Activated CD4-positive, alpha-beta memory T cell treated with anti-CD3 and anti-CD28 coated beads for 36 hours (primary cell): ENCODE measurements around the gene DDX54. TPM values are rescaled to one million over a fixed set of nuclear protein-coding genes. Genes with fewer than 3 reads are reported as not detected.
A peak's percentile ranks its signal among the peaks of the same experiment; 100 is the strongest.
"Not testable (repeated sequence)": the region's sequence is repeated elsewhere in the genome, so short reads cannot be mapped to it uniquely, and the experiment has no call there.

ENCODE experiments used
- CTCF ChIA-PET: fragments of 350-600 bp; sonication (Branson Sonifier 250); formaldehyde crosslinking; loops from one replicate; lab custom pipeline; 2021; ENCODE audit warnings: antibody characterized with exemption, inconsistent platforms; lab: Charles Lee
- POLR2A ChIA-PET: fragments of 350-600 bp; sonication (Branson Sonifier 250); formaldehyde crosslinking; loops from one replicate; lab custom pipeline; 2021; ENCODE audit warnings: antibody characterized with exemption; lab: Charles Lee
- DNase-seq: peaks from one replicate; pipeline ENCODE4 v3.0.0-alpha.2; 2020
- H3K27ac Mint-ChIP-seq: one replicate; pipeline ENCODE4 v1.8.0; 2021; ENCODE audit warnings: mixed read lengths
- H3K27me3 Mint-ChIP-seq: one replicate; pipeline ENCODE4 v1.8.0; 2021; ENCODE audit warnings: mixed read lengths
- H3K36me3 Mint-ChIP-seq: one replicate; pipeline ENCODE4 v1.8.0; 2021; ENCODE audit warnings: mixed read lengths
- H3K4me1 Mint-ChIP-seq: one replicate; pipeline ENCODE4 v1.8.0; 2021; ENCODE audit warnings: low read depth, mixed read lengths
- H3K4me3 Mint-ChIP-seq: one replicate; pipeline ENCODE4 v1.8.0; 2021; ENCODE audit warnings: mild to moderate bottlenecking, mixed read lengths
- H3K9me3 Mint-ChIP-seq: one replicate; pipeline ENCODE4 v1.8.0; 2021; ENCODE audit warnings: mixed read lengths
- intact Hi-C: fragments of 100-400 bp; cut with micrococcal nuclease; formaldehyde crosslinking; loops from one replicate; pipeline ENCODE4 v1.15.1; 2023
- total RNA-seq, 2 experiments: library from RNA; stranded (reverse); gene quantifications; one replicate each; pipeline ENCODE4 v1.2.3, GENCODE V29; 2021

DDX54 gene
- total RNA-seq, 2 experiments from 2014 or later: 107 to 109 TPM

GRCh38 chr12:113145720-113146551 is 39.3 kb downstream of the DDX54 start:
- DNase-seq: no peak
- Mint-ChIP-seq H3K9me3 (peaks cover 2% of the 10 kb centered on the region), H3K27ac (no peak overlapping the region), H3K36me3 (no peaks in the 10 kb centered on the region), H3K4me3 (no peak overlapping the region), H3K27me3 (no peaks in the 10 kb centered on the region), H3K4me1 (peaks cover 6% of the 10 kb centered on the region)
- CTCF ChIA-PET: no interaction called here
- intact Hi-C loops: no loop called here
- POLR2A ChIA-PET: no interaction called here

GRCh38 chr12:113144806-113145205 is 40.5 kb downstream of the DDX54 start:
- no peak overlapping the region for H3K4me3 Mint-ChIP-seq
- H3K36me3 Mint-ChIP-seq: no peaks in the 10 kb centered on the region
- no peak overlapping the region for H3K27ac Mint-ChIP-seq
- no peak for DNase-seq
- ChIA-PET CTCF (no interaction called here), POLR2A (no interaction called here)
- intact Hi-C loops: no loop called here
- no peaks in the 10 kb centered on the region for H3K27me3 Mint-ChIP-seq
- H3K4me1 Mint-ChIP-seq: peaks cover 6% of the 10 kb centered on the region
- H3K9me3 Mint-ChIP-seq: peaks cover 2% of the 10 kb centered on the region

DNA sequence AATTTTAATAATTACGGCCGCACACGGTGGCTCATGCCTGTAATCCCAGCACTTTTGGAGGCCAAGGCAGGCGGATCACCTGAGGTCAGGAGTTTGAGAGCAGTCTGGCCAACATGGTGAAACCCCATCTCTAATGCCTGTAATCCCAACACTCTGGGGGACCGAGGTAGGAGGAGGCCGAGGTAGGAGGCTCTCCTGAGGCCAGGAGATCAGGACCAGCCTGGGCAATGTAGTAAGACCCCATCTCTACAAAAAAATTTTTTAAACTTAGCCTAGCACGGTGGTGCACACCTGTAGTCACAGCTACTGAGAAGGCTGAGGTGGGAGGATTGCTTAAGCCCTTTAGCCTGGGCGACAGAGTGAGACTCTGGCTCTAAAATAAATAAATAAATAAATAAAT is 41.3 kb downstream of the DDX54 start:
- no peaks in the 10 kb centered on the region for H3K36me3 Mint-ChIP-seq
- H3K27ac Mint-ChIP-seq: no peak overlapping the region
- intact Hi-C loops: no loop called here
- no peak for DNase-seq
- H3K9me3 Mint-ChIP-seq: peaks cover 2% of the 10 kb centered on the region
- ChIA-PET POLR2A (no interaction called here), CTCF (no interaction called here)
- H3K4me3 Mint-ChIP-seq: no peak overlapping the region
- no peaks in the 10 kb centered on the region for H3K27me3 Mint-ChIP-seq
- peaks cover 6% of the 10 kb centered on the region for H3K4me1 Mint-ChIP-seq

DNA sequence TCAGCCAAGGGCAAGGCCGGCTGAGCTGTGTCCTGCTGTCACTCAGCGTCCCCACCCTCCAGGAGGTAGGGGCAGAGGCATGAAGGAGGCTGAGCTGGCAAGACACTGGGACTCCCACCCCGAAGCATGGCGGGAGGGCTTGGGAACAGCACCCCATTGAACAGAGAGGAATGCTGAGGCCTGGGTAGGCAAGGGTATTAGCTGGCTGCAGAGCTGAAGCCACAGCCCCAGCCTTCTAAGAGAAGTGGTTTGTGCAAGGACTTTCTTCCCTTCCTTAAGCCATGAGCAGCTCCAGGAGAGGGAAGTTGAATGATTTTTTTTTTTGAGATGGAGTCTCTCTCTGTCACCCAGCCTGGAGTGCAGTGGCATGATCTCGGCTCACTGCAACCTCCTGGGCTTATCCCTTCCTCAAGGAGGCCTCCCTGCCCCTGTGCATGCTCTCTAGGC is 42.4 kb downstream of the DDX54 start:
- peaks cover 6% of the 10 kb centered on the region for H3K4me1 Mint-ChIP-seq
- POLR2A ChIA-PET: no interaction called here
- intact Hi-C loops: no loop called here
- no peak for DNase-seq
- H3K4me3 Mint-ChIP-seq: no peak overlapping the region
- no peaks in the 10 kb centered on the region for H3K36me3 Mint-ChIP-seq
- no peak overlapping the region for H3K27ac Mint-ChIP-seq
- CTCF ChIA-PET: interaction anchor here (1.5 kb wide), 1 partner anchor 10 kb away, joined by 7 read pairs; no protein-coding TSS in a partner anchor
- H3K9me3 Mint-ChIP-seq: peaks cover 2% of the 10 kb centered on the region
- H3K27me3 Mint-ChIP-seq: no peaks in the 10 kb centered on the region

DNA sequence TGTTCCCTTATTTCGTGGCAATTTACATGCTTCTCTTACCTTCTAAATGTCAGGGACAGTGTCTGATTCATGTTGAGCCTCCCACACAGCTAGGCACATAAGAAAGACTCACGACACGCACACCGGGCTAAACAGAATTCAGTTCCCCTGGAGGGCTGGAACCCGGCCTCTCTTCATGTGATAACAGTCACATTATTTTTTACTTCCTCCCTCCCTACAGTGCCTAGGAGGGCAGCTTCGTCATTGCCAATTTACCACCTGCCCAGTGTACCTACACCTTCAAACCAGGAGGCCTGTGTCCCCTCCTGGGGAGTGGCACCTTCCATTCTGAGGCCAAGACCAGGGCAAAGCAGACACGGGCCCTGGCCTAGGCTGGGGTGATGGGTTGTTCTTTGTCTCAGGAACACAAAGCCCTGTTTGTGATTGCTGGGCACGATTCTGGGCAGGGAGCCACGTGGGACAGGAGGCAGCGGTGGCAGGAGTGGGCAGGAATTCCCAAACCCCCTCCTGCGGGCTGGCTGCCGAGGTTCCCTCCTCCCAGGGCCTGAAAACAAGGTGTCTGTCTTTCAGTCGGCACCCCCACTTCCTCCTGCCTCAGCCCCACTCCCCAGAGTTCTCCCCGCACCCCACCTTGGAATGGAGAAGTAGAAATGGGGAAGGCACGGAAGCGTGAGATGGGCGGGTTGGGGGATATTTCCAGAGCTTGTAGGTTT is 42.9 kb downstream of the DDX54 start:
- no peaks in the 10 kb centered on the region for H3K27me3 Mint-ChIP-seq
- DNase-seq: peak; percentile 31
- H3K4me1 Mint-ChIP-seq: peaks cover 6% of the 10 kb centered on the region
- H3K27ac Mint-ChIP-seq: peak overlapping the region; percentile 38
- no peak overlapping the region for H3K4me3 Mint-ChIP-seq
- no peaks in the 10 kb centered on the region for H3K36me3 Mint-ChIP-seq
- ChIA-PET POLR2A (no interaction called here), CTCF (interaction anchor here (1.5 kb wide), 1 partner anchor 11 kb away, joined by 7 read pairs; no protein-coding TSS in a partner anchor)
- no peaks in the 10 kb centered on the region for H3K9me3 Mint-ChIP-seq
- intact Hi-C loops: no loop called here

GRCh38 chr12:113141716-113142115 is 43.6 kb downstream of the DDX54 start:
- peak overlapping the region; percentile 38 for H3K27ac Mint-ChIP-seq
- H3K4me3 Mint-ChIP-seq, POLR2A ChIA-PET: not testable (repeated sequence)

DNA sequence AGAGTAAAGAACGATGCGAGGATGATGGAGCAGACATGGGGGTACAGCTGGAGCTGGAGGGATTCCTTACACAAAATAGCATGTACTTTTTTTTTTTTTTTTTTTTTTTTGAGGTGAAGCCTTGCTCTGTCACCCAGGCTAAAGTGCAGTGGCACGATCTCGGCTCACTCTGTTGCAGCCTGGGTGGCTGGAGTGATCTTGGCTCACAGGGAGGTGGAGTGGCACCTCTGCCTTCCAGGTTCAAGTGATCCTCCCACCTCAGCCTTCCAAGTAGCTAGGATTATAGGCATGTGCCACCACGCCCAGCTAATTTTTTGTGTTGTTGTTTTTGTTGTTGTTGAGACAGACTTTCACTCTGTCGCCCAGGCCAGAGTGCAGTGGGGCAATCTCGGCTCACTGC is 44.6 kb downstream of the DDX54 start:
- intact Hi-C loops: no loop called here
- Mint-ChIP-seq H3K9me3 (no peaks in the 10 kb centered on the region), H3K4me1 (peaks cover 18% of the 10 kb centered on the region), H3K27ac (no peak overlapping the region), H3K27me3 (peaks cover 3% of the 10 kb centered on the region), H3K4me3 (no peak overlapping the region), H3K36me3 (no peaks in the 10 kb centered on the region)
- ChIA-PET POLR2A (no interaction called here), CTCF (interaction anchor here (0.9 kb wide), 1 partner anchor 147 kb away, joined by 3 read pairs; no protein-coding TSS in a partner anchor)
- DNase-seq: no peak

More at GRCh38 chr12:113141716-113142115, 43.6 kb downstream of the DDX54 start:
- intact Hi-C loops, H3K9me3 Mint-ChIP-seq, H3K4me1 Mint-ChIP-seq, DNase-seq, H3K36me3 Mint-ChIP-seq, H3K27me3 Mint-ChIP-seq: not testable (repeated sequence)
- CTCF ChIA-PET: interaction anchor here (1.5 kb wide), 1 partner anchor 12 kb away, joined by 7 read pairs; no protein-coding TSS in a partner anchor

GRCh38 chr12:113138826-113139225 is 46.5 kb downstream of the DDX54 start:
- Mint-ChIP-seq H3K9me3 (no peaks in the 10 kb centered on the region), H3K4me1 (peaks cover 23% of the 10 kb centered on the region)
- CTCF ChIA-PET: interaction anchor here (0.6 to 2.6 kb wide), 4 partner anchors 36 to 146 kb away, joined by 3 to 8 read pairs (median 4); no protein-coding TSS in a partner anchor

GRCh38 chr12:113137861-113138783 is 47.2 kb downstream of the DDX54 start:
- no peak for DNase-seq
- CTCF ChIA-PET: interaction anchor here (0.6 to 2.6 kb wide), 4 partner anchors 15 to 145 kb away, joined by 4 to 8 read pairs (median 4); no protein-coding TSS in a partner anchor
- POLR2A ChIA-PET: no interaction called here
- intact Hi-C loops: no loop called here
- Mint-ChIP-seq H3K27ac (no peak overlapping the region), H3K27me3 (peaks cover 5% of the 10 kb centered on the region), H3K4me3 (no peak overlapping the region), H3K9me3 (no peaks in the 10 kb centered on the region), H3K4me1 (peaks cover 23% of the 10 kb centered on the region), H3K36me3 (no peaks in the 10 kb centered on the region)

More at GRCh38 chr12:113138826-113139225, 46.5 kb downstream of the DDX54 start:
- DNase-seq: no peak
- no peaks in the 10 kb centered on the region for H3K36me3 Mint-ChIP-seq
- no peak overlapping the region for H3K4me3 Mint-ChIP-seq
- H3K27me3 Mint-ChIP-seq: peaks cover 5% of the 10 kb centered on the region
- no peak overlapping the region for H3K27ac Mint-ChIP-seq
- POLR2A ChIA-PET: no interaction called here
- intact Hi-C loops: no loop called here

DNA sequence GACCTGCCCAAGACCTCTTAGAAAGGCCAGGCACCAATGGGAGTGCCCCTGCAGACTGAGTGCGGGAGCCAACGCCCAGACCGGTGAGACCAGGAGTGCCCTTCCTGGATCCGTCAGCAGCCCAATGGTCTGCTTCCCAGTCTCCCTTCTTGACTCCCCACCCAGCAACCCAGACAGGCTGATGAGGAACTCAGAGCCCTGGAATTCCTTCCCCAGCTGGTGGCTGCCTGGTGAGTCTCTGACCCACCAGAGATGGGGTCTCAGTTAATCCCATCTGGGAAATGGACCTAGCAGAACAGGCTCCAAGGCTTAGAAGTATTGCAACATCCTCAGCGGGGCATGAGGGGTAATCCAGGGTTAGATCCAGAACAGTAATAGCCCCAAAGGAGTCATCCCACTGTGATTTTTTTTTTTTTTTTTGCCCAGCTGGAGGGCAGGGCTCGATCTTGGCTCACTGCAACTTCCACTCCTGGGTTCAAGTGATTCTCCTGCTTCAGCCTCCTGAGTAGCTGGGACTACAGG is 48.2 kb downstream of the DDX54 start:
- Mint-ChIP-seq H3K4me3 (no peak overlapping the region), H3K36me3 (no peaks in the 10 kb centered on the region), H3K4me1 (peaks cover 19% of the 10 kb centered on the region), H3K27me3 (peaks cover 5% of the 10 kb centered on the region), H3K27ac (peak overlapping the region; percentile 91), H3K9me3 (no peaks in the 10 kb centered on the region)
- no peak for DNase-seq
- CTCF ChIA-PET: interaction anchor here (0.8 to 1.2 kb wide), 2 partner anchors 16 to 144 kb away, joined by 3 to 4 read pairs; no protein-coding TSS in a partner anchor
- POLR2A ChIA-PET: interaction anchor here (3.3 kb wide), 1 partner anchor 16 kb away, joined by 10 read pairs; no protein-coding TSS in a partner anchor
- intact Hi-C loops: loop anchor here (1.0 kb wide), 1 partner anchor 16 kb away; no protein-coding TSS in a partner anchor
